K562 (cell line): Measurements from ENCODE around the gene UBE2G2. TPM values are rescaled to one million over a fixed set of nuclear protein-coding genes. Genes with fewer than 3 reads are reported as not detected.
A peak's percentile ranks its signal among the peaks of the same experiment; 100 is the strongest.

Experiments
- ATAC-seq: fragments of 200-7000 bp; cut with Tn5 transposase; 3 replicates; pipeline ENCODE4 v1.9.1; 2020; ENCODE audit warnings: moderate library complexity
- BruUV-seq: library from RNA; stranded (reverse); fragments of 400-500 nt; replicated peaks from 2 replicates; lab custom pipeline; 2021; lab: Mats Ljungman, UMichigan
- CTCF ChIA-PET: fragments of 300-600 bp; formaldehyde crosslinking; extraction: SDS; loops from one replicate; lab custom pipeline; 2021; ENCODE audit warnings: low intra/inter-chr PET ratio; lab: Yijun Ruan, JAX
- POLR2A ChIA-PET: fragments of 300-600, 350-650 bp; sonication (Branson Sonifier 250); formaldehyde crosslinking; extraction: SDS; loops from one replicate; lab custom pipeline; 2021; ENCODE audit warnings: antibody characterized with exemption, inconsistent platforms; lab: Yijun Ruan, JAX
- DNase-seq, 4 experiments: peaks; one replicate each; pipeline versions ENCODE4 v3.0.0 to v3.0.0-alpha.2; 2011 to 2018; ENCODE audit warnings: low spot score in 3 of 4, mixed read lengths in 3 of 4; ENCODE audit errors: extremely low read depth in 1 of 4
- FAIRE-seq: peaks from 2 replicates; lab custom pipeline; 2011; peaks lifted over from hg19 to GRCh38; lab: Jason Lieb, UNC
- H2AFZ ChIP-seq: 2 replicates; pipeline ENCODE4 v1.6.0; 2011; ENCODE audit warnings: low read depth, low read length, control low read depth, inconsistent platforms
- H3K27ac ChIP-seq: fragments of 200-600 bp; 3 replicates; pipeline ENCODE4 v1.8.0; 2011; ENCODE audit warnings: low read depth, mild to moderate bottlenecking, control low read depth, inconsistent platforms, low read length, moderate library complexity, mixed read lengths; ENCODE audit errors: extremely low read depth
- H3K27me3 ChIP-seq, 2 experiments: fragments of 300-600 bp in 1 of 2; 2 replicates in 1 of 2; 3 replicates in 1 of 2; pipeline versions ENCODE4 v1.6.0 to v1.8.0; 2011; ENCODE audit warnings: inconsistent platforms in 2 of 2, low read length in 2 of 2, mild to moderate bottlenecking in 1 of 2, mixed read lengths in 1 of 2, moderate library complexity in 1 of 2; ENCODE audit not compliant: control insufficient read depth in 2 of 2, insufficient read depth in 2 of 2
- H3K36me3 ChIP-seq: fragments of 300-600 bp; 3 replicates; pipeline ENCODE4 v1.8.0; 2011; ENCODE audit warnings: mild to moderate bottlenecking, low read length, inconsistent platforms; ENCODE audit not compliant: control insufficient read depth, insufficient read depth
- H3K4me1 ChIP-seq, 2 experiments: fragments of 200-600 bp in 1 of 2; replicated peaks in 1 of 2; 2 replicates in 1 of 2; 3 replicates in 1 of 2; pipeline versions ENCODE4 v1.5.1 to v1.8.0; 2011; ENCODE audit warnings: inconsistent platforms in 2 of 2, low read length in 2 of 2, mild to moderate bottlenecking in 1 of 2, mixed read lengths in 1 of 2, moderate library complexity in 1 of 2; ENCODE audit not compliant: control insufficient read depth in 2 of 2, insufficient read depth in 2 of 2
- H3K4me2 ChIP-seq: 2 replicates; pipeline ENCODE4 v1.6.1; 2011; ENCODE audit warnings: low read length, control low read depth, inconsistent platforms, mixed read lengths; ENCODE audit not compliant: insufficient read depth
- H3K4me3 ChIP-seq: fragments of 200-600 bp; sonication (generic), shearing (Covaris generic); 2 replicates; pipeline ENCODE4 v1.5.1; 2016; ENCODE audit warnings: control low read depth, inconsistent platforms
- H3K79me2 ChIP-seq: fragments of 200-600 bp; 3 replicates; pipeline ENCODE4 v1.8.0; 2011; ENCODE audit warnings: low read length, inconsistent platforms; ENCODE audit not compliant: control insufficient read depth, insufficient read depth
- H3K9ac ChIP-seq, 2 experiments: 2 replicates each; pipeline versions ENCODE4 v1.6.0 to v1.6.1; 2011; ENCODE audit warnings: low read depth in 2 of 2, low read length in 2 of 2, control low read depth in 1 of 2, inconsistent platforms in 1 of 2, mild to moderate bottlenecking in 1 of 2, mixed read lengths in 1 of 2; ENCODE audit not compliant: insufficient read depth in 1 of 2
- H3K9me1 ChIP-seq: one replicate; pipeline ENCODE4 v1.6.0; 2011; ENCODE audit warnings: inconsistent platforms, mild to moderate bottlenecking, low read length, moderate library complexity; ENCODE audit not compliant: control insufficient read depth, insufficient read depth
- H3K9me3 ChIP-seq: replicated peaks from 2 replicates; pipeline ENCODE4 v1.5.1; 2011; ENCODE audit warnings: low read depth, low read length, inconsistent platforms; ENCODE audit not compliant: control insufficient read depth, insufficient read depth
- H4K20me1 ChIP-seq: replicated peaks from 2 replicates; pipeline ENCODE4 v1.6.1; 2011; ENCODE audit warnings: low read length, inconsistent platforms, mixed read lengths; ENCODE audit not compliant: control insufficient read depth, insufficient read depth
- BMI1 ChIP-seq: fragments of 150-350 bp; IDR thresholded peaks from 2 replicates; pipeline ENCODE4 v1.6.1; 2014; ENCODE audit warnings: low read length
- NELFE ChIP-seq: IDR thresholded peaks from 2 replicates; pipeline ENCODE4 v1.6.1; 2011; ENCODE audit warnings: mild to moderate bottlenecking; ENCODE audit not compliant: insufficient read depth, insufficient read length
- ZNF311 ChIP-seq: fragments of 250-450 bp; sonication (Bioruptor Pico); IDR thresholded peaks from 2 replicates; pipeline ENCODE4 v1.4.0; 2020; ENCODE audit warnings: mild to moderate bottlenecking, moderate library complexity
- WGBS: fragments of 100-300 bp; shearing (Covaris generic); methylation state at CpG from one replicate; pipeline ENCODE4 v1.1.6; 2016; ENCODE audit warnings: low coverage, mixed read lengths; ENCODE audit not compliant: insufficient coverage; ENCODE audit errors: missing lambda C conversion rate; 5-methylcytosine and 5-hydroxymethylcytosine counted together
- in situ Hi-C: fragments of 300-500 bp; cut with MboI; formaldehyde crosslinking; loops from 4 replicates; pipeline ENCODE4 v1.15.0; 2018; ENCODE audit warnings: inconsistent platforms, mixed read lengths
- intact Hi-C: fragments of 100-400 bp; cut with micrococcal nuclease; formaldehyde crosslinking; loops from 2 replicates; pipeline ENCODE4 v1.14.2; 2022
- polyA plus RNA-seq, 8 experiments: library from polyadenylated mRNA; depleted of rRNA in 4 of 8; stranded (reverse) in 5 of 8; unstranded in 3 of 8; fragments of >200 nt; fragmentation: Nextera tagmentation in 2 of 8; fragmentation: Illumina TruSeq in 1 of 8; extraction: Ambion mirVana in 2 of 8; extraction: Trizol in 1 of 8; gene quantifications; 2 replicates each; pipeline versions ENCODE4 v1.2.1 to v1.2.3, GENCODE V29; 2011 to 2014; ENCODE audit warnings: inconsistent platforms in 1 of 8, missing spikeins in 1 of 8
- total RNA-seq, 7 experiments: library from RNA; depleted of rRNA in 6 of 7; stranded (reverse); fragments of >200 nt in 6 of 7; fragmentation: Illumina TruSeq in 2 of 7; extraction: Trizol in 2 of 7; gene quantifications; 2 replicates each; pipeline versions ENCODE4 v1.2.1 to v1.2.3, GENCODE V29; 2011 to 2021; ENCODE audit warnings: low replicate concordance in 1 of 7
- TF ChIP-seq, protein P1 (sequence below), 3 experiments: fragments of 200-800 bp in 1 of 3; sonication (Bioruptor generic) in 1 of 3; sonication (generic) in 1 of 3; formaldehyde crosslinking in 1 of 3; IDR thresholded peaks; 2 replicates each; pipeline versions ENCODE4 v1.6.1 to v1.8.0; 2016 to 2022; ENCODE audit warnings: mild to moderate bottlenecking in 2 of 3, missing compliant biosample characterization in 2 of 3, missing genetic modification characterization in 2 of 3, missing genetic modification reagents in 1 of 3
- TF ChIP-seq, protein P2 (sequence below): fragments of 450-650 bp; IDR thresholded peaks from 2 replicates; pipeline ENCODE4 v1.7.0; 2016; ENCODE audit warnings: borderline replicate concordance

The UBE2G2 gene
- total and polyA plus RNA-seq, 9 of the 15 experiments (the other 6 are each of a cell fraction or from before 2014, with no cell fraction given): 47.5 to 225 (median 140) TPM

DNA sequence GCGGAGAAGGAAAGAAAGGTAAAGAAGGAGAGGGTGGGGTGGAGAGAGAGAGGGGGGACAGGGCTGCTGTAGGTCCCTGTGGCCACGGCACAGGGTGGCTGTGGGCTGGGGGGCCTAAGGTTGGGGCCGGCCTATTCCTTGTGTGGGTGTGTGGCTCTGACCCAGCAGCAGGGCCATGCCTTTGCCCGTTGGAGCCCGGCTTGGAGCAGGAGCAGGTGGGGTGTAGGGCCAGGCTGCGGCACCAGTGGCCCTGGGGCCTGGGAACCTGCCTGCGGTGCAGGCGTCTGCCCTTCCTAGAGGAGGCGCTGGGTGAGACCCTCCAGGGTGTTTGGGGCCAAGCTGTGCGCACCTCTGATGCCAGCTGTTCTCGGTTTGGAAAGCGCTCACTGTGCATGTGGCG is 35.9 kb upstream of the UBE2G2 start:
- in situ Hi-C loops (no loop called here), intact Hi-C loops (loop anchor here (10.0 kb wide), 1 partner anchor 793 kb away; no protein-coding TSS in a partner anchor)
- Histone ChIP-seq H3K79me2 (no peaks in the 10 kb centered on the region), H3K4me3 (no peak overlapping the region), H3K9me1 (no peaks in the 10 kb centered on the region), H3K36me3 (no peaks in the 10 kb centered on the region), H3K9me3 (no peaks in the 10 kb centered on the region), H2AFZ (no peak overlapping the region), H3K27me3 (peaks cover 11 to 30% of the 10 kb centered on the region in 2 experiments; a peak in 4 of 5 replicates), H3K4me2 (no peak overlapping the region), H3K9ac (no peak overlapping the region), H3K27ac (no peak overlapping the region), H4K20me1 (peaks cover 5% of the 10 kb centered on the region; the same call in 1 of the 2 replicates), H3K4me1 (peaks cover 21 to 48% of the 10 kb centered on the region in 2 experiments)
- CTCF ChIA-PET: no interaction called here
- no peak for TF ChIP-seq BMI1
- TF ChIP-seq, protein P1, sequence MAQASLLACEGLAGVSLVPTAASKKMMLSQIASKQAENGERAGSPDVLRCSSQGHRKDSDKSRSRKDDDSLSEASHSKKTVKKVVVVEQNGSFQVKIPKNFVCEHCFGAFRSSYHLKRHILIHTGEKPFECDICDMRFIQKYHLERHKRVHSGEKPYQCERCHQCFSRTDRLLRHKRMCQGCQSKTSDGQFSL (CRISPR knock-in tag; IDR thresholded peaks at IDR 0.05): 0 out of 2 replicates have a peak, but pooled peaks have one; percentile 36
- TF ChIP-seq, protein P1 (tag; IDR thresholded peaks at IDR 0.05): no peak
- TF ChIP-seq, protein P2, sequence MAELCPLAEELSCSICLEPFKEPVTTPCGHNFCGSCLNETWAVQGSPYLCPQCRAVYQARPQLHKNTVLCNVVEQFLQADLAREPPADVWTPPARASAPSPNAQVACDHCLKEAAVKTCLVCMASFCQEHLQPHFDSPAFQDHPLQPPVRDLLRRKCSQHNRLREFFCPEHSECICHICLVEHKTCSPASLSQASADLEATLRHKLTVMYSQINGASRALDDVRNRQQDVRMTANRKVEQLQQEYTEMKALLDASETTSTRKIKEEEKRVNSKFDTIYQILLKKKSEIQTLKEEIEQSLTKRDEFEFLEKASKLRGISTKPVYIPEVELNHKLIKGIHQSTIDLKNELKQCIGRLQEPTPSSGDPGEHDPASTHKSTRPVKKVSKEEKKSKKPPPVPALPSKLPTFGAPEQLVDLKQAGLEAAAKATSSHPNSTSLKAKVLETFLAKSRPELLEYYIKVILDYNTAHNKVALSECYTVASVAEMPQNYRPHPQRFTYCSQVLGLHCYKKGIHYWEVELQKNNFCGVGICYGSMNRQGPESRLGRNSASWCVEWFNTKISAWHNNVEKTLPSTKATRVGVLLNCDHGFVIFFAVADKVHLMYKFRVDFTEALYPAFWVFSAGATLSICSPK: no peak
- no peak for TF ChIP-seq NELFE
- no peak for TF ChIP-seq ZNF311 (CRISPR knock-in tag)
- POLR2A ChIA-PET: interaction anchor here (0.6 to 1.0 kb wide), 3 partner anchors 13 to 36 kb away, joined by 3 read pairs; partner anchors contain the start of gene UBE2G2
- FAIRE-seq (no peak), ATAC-seq (no peak), DNase-seq (no peak)
- no TSS peak for BruUV-seq
- 57% methylated on average over 10 of the region's 13 CpGs for whole genome bisulfite sequencing
